ENCODE data around the gene DZIP1.

DNA sequence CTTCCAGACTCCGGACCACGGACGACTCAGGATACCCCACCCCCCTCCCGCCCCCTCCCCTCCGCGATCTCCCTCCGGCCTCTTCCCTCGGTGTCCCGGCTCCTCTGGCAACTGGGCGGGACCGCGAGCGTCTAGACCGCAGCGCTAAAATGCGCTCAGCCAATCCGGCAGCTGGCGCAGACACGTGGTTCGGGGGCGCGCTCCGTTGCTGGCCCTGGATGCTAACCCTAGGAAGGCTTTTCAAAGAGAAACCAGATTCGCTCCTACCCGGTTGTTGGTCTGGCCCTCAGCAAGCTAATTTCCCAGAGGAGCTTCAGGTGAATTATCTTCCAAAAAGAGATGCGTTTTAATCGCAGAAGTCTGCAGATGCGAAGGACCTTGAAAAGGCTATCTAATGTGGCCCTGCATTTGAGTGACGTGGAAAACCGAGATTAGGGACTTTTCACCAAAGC lies at the start of gene DZIP1:
- TF ChIP-seq ARNTL (CRISPR knock-in tag; IDR thresholded peaks at IDR 0.05; ENCODE audit: borderline replicate concordance, low read depth) (no peak), GLIS3 (CRISPR knock-in tag; IDR thresholded peaks at IDR 0.05) (no peak), ZNF8 (CRISPR knock-in tag; IDR thresholded peaks at IDR 0.05) (no peak), ZFP30 (CRISPR knock-in tag; IDR thresholded peaks at IDR 0.05) (no peak), ISL1 (CRISPR knock-in tag; IDR thresholded peaks at IDR 0.05) (no peak)
- TF ChIP-seq, protein P1, sequence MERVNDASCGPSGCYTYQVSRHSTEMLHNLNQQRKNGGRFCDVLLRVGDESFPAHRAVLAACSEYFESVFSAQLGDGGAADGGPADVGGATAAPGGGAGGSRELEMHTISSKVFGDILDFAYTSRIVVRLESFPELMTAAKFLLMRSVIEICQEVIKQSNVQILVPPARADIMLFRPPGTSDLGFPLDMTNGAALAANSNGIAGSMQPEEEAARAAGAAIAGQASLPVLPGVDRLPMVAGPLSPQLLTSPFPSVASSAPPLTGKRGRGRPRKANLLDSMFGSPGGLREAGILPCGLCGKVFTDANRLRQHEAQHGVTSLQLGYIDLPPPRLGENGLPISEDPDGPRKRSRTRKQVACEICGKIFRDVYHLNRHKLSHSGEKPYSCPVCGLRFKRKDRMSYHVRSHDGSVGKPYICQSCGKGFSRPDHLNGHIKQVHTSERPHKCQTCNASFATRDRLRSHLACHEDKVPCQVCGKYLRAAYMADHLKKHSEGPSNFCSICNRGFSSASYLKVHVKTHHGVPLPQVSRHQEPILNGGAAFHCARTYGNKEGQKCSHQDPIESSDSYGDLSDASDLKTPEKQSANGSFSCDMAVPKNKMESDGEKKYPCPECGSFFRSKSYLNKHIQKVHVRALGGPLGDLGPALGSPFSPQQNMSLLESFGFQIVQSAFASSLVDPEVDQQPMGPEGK (CRISPR knock-in tag; IDR thresholded peaks at IDR 0.05; ENCODE audit: borderline replicate concordance): no peak
